H1 (cell line): ENCODE results near the gene PTRH1. TPM values are rescaled to one million over a fixed set of nuclear protein-coding genes. Genes with fewer than 3 reads are reported as not detected.

Experiments used
- CTCF ChIA-PET: fragments of 300-600 bp; sonication (Branson Sonifier 250); formaldehyde crosslinking; loops from one replicate; lab custom pipeline; 2021; ENCODE audit not compliant: partially characterized antibody; lab: Charles Lee
- POLR2A ChIA-PET: fragments of 300-600 bp; sonication (Branson Sonifier 250); formaldehyde crosslinking; loops from one replicate; lab custom pipeline; 2021; ENCODE audit warnings: inconsistent platforms; ENCODE audit not compliant: partially characterized antibody; lab: Charles Lee
- DNase-seq, 2 experiments: peaks; one replicate each; pipeline versions ENCODE4 v3.0.0 to v3.0.0-alpha.2; 2010 to 2022; ENCODE audit warnings: low spot score in 2 of 2, low read depth in 1 of 2, mixed read lengths in 1 of 2
- FAIRE-seq: peaks from 2 replicates; lab custom pipeline; 2011; peaks lifted over from hg19 to GRCh38; lab: Jason Lieb, UNC
- H2AFZ ChIP-seq: 2 replicates; pipeline ENCODE4 v1.8.1; 2012; ENCODE audit warnings: low read length, inconsistent platforms
- H2AK5ac ChIP-seq: 2 replicates; pipeline ENCODE4 v1.6.1; 2013; ENCODE audit warnings: low read depth, low read length
- H2BK120ac ChIP-seq: replicated peaks from 2 replicates; pipeline ENCODE3; 2013; ENCODE audit warnings: low read depth, low read length, inconsistent platforms
- H2BK12ac ChIP-seq: 2 replicates; pipeline ENCODE4 v1.6.1; 2013; ENCODE audit warnings: low read depth, low read length
- H2BK15ac ChIP-seq: 2 replicates; pipeline ENCODE4 v1.6.1; 2013; ENCODE audit warnings: low read length
- H2BK20ac ChIP-seq: 2 replicates; pipeline ENCODE4 v1.6.1; 2013; ENCODE audit warnings: low read length
- H2BK5ac ChIP-seq: 2 replicates; pipeline ENCODE4 v1.6.1; 2013; ENCODE audit warnings: low read depth, low read length
- H3K14ac ChIP-seq: 2 replicates; pipeline ENCODE4 v1.6.1; 2013; ENCODE audit warnings: inconsistent platforms; ENCODE audit not compliant: insufficient read length
- H3K18ac ChIP-seq: 2 replicates; pipeline ENCODE4 v1.6.1; 2013; ENCODE audit warnings: low read length; ENCODE audit errors: extremely low read depth
- H3K23ac ChIP-seq: 2 replicates; pipeline ENCODE4 v1.6.1; 2013; ENCODE audit warnings: inconsistent platforms; ENCODE audit not compliant: insufficient read length
- H3K23me2 ChIP-seq: 2 replicates; pipeline ENCODE4 v1.6.1; 2013; ENCODE audit warnings: low read depth, low read length
- H3K27ac ChIP-seq: 2 replicates; pipeline ENCODE4 v1.6.1; 2011; ENCODE audit warnings: low read depth, low read length, inconsistent platforms
- H3K27me3 ChIP-seq, 4 experiments: replicated peaks in 1 of 4; 1 replicate in 1 of 4; 2 replicates in 3 of 4; pipeline versions ENCODE4 v1.6.1 to v1.8.1; 2011 to 2013; ENCODE audit warnings: low read length in 3 of 4, mild to moderate bottlenecking in 3 of 4, inconsistent platforms in 2 of 4, mixed read lengths in 2 of 4, moderate library complexity in 1 of 4; ENCODE audit not compliant: control insufficient read depth in 3 of 4, insufficient read depth in 3 of 4; ENCODE audit errors: extremely low read depth in 1 of 4
- H3K36me3 ChIP-seq, 4 experiments: 2 replicates each; pipeline versions ENCODE4 v1.6.1 to v1.8.1; 2011 to 2013; ENCODE audit warnings: mild to moderate bottlenecking in 4 of 4, low read length in 3 of 4, moderate library complexity in 2 of 4, control low read depth in 1 of 4, inconsistent platforms in 1 of 4; ENCODE audit not compliant: insufficient read depth in 4 of 4, control insufficient read depth in 2 of 4
- H3K4ac ChIP-seq: replicated peaks from 2 replicates; pipeline ENCODE3; 2013; ENCODE audit warnings: low read length, low read depth, mixed read lengths, inconsistent platforms; ENCODE audit not compliant: insufficient read length
- H3K4me1 ChIP-seq, 4 experiments: replicated peaks in 1 of 4; 1 replicate in 1 of 4; 2 replicates in 3 of 4; pipeline versions ENCODE4 v1.6.1 to v1.8.1; 2011 to 2013; ENCODE audit warnings: low read length in 3 of 4, inconsistent platforms in 2 of 4, mixed read lengths in 1 of 4; ENCODE audit not compliant: insufficient read depth in 4 of 4, control insufficient read depth in 3 of 4
- H3K4me2 ChIP-seq, 2 experiments: 2 replicates each; pipeline versions ENCODE4 v1.6.1 to v1.8.1; 2011 to 2013; ENCODE audit warnings: low read depth in 2 of 2, low read length in 2 of 2, control low read depth in 1 of 2, inconsistent platforms in 1 of 2, mild to moderate bottlenecking in 1 of 2; ENCODE audit not compliant: insufficient read depth in 1 of 2
- H3K4me3 ChIP-seq, 4 experiments: fragments of 200-600, 300-600 bp in 1 of 4; sonication (generic), shearing (Covaris generic), sonication (Bioruptor Twin) in 1 of 4; 2 replicates each; pipeline versions ENCODE4 v1.5.1 to v1.8.1; 2011 to 2016; ENCODE audit warnings: low read length in 4 of 4, low read depth in 3 of 4, control low read depth in 2 of 4, inconsistent platforms in 2 of 4, mild to moderate bottlenecking in 2 of 4, mixed read lengths in 1 of 4, moderate library complexity in 1 of 4; ENCODE audit not compliant: insufficient read depth in 2 of 4; ENCODE audit errors: extremely low read depth in 1 of 4
- H3K56ac ChIP-seq: replicated peaks from 2 replicates; pipeline ENCODE3; 2013; ENCODE audit warnings: low read depth, mild to moderate bottlenecking, mixed read lengths, low read length, inconsistent platforms; ENCODE audit not compliant: insufficient read length
- H3K79me1 ChIP-seq: 2 replicates; pipeline ENCODE4 v1.6.1; 2013; ENCODE audit warnings: low read depth, low read length, control low read depth
- H3K79me2 ChIP-seq, 2 experiments: 2 replicates each; pipeline versions ENCODE4 v1.6.1 to v1.8.1; 2012 to 2013; ENCODE audit warnings: low read length in 2 of 2, mild to moderate bottlenecking in 2 of 2, inconsistent platforms in 1 of 2; ENCODE audit not compliant: insufficient read depth in 2 of 2, control insufficient read depth in 1 of 2
- H3K9ac ChIP-seq, 4 experiments: replicated peaks in 1 of 4; 1 replicate in 1 of 4; 2 replicates in 3 of 4; pipeline versions ENCODE4 v1.6.1 to v1.8.1; 2011 to 2013; ENCODE audit warnings: low read depth in 3 of 4, low read length in 3 of 4, control low read depth in 2 of 4, mild to moderate bottlenecking in 2 of 4, moderate library complexity in 2 of 4, inconsistent platforms in 1 of 4; ENCODE audit errors: extremely low read depth in 1 of 4
- H3K9me3 ChIP-seq, 2 experiments: 2 replicates each; pipeline versions ENCODE4 v1.6.1 to v1.8.1; 2012 to 2013; ENCODE audit warnings: mild to moderate bottlenecking in 2 of 2, moderate library complexity in 2 of 2, control low read depth in 1 of 2, inconsistent platforms in 1 of 2, low read depth in 1 of 2, low read length in 1 of 2, mixed read lengths in 1 of 2; ENCODE audit not compliant: insufficient read depth in 2 of 2
- H4K20me1 ChIP-seq, 2 experiments: replicated peaks in 1 of 2; 2 replicates each; pipeline versions ENCODE3 to v1.8.1; 2011 to 2013; ENCODE audit warnings: inconsistent platforms in 2 of 2, low read length in 2 of 2, mild to moderate bottlenecking in 1 of 2; ENCODE audit not compliant: insufficient read depth in 2 of 2, control insufficient read depth in 1 of 2
- H4K5ac ChIP-seq: 2 replicates; pipeline ENCODE4 v1.6.1; 2013; ENCODE audit warnings: low read length, low read depth, mixed read lengths, inconsistent platforms; ENCODE audit not compliant: insufficient read length
- H4K8ac ChIP-seq: 2 replicates; pipeline ENCODE4 v1.8.0; 2013; ENCODE audit warnings: mild to moderate bottlenecking, moderate library complexity, low read length, inconsistent platforms; ENCODE audit not compliant: insufficient read depth; ENCODE audit errors: extremely low read depth
- H4K91ac ChIP-seq: replicated peaks from 2 replicates; pipeline ENCODE3; 2013; ENCODE audit warnings: low read length, mixed read lengths, inconsistent platforms; ENCODE audit not compliant: insufficient read length
- POLR2AphosphoS5 ChIP-seq: IDR thresholded peaks from 2 replicates; pipeline ENCODE4 v1.6.1; 2011; ENCODE audit warnings: low read depth, low read length
- WGBS, 2 experiments: shearing (Covaris generic) in 1 of 2; methylation state at CpG; one replicate each; pipeline versions ENCODE4 v1.1.6 to v1.1.7; 2013 to 2015; ENCODE audit warnings: low lambda C conversion rate in 2 of 2, mixed read lengths in 2 of 2, inconsistent platforms in 1 of 2, low coverage in 1 of 2, missing lambda C conversion rate in 1 of 2; ENCODE audit not compliant: insufficient replicate concordance in 2 of 2, insufficient coverage in 1 of 2, insufficient read length in 1 of 2; ENCODE audit errors: extremely low coverage in 1 of 2, missing lambda C conversion rate in 1 of 2; 5-methylcytosine and 5-hydroxymethylcytosine counted together
- polyA plus RNA-seq, 7 experiments: library from polyadenylated mRNA; depleted of rRNA in 3 of 7; stranded (reverse) in 5 of 7; unstranded in 2 of 7; fragments of >200 nt in 5 of 7; fragments of 200-250 nt in 2 of 7; gene quantifications; 1 replicate in 5 of 7; 2 replicates in 1 of 7; 4 replicates in 1 of 7; pipeline versions ENCODE4 v1.2.1 to v1.2.3, GENCODE V29; 2011 to 2013; ENCODE audit warnings: missing spikeins in 2 of 7, mixed read lengths in 2 of 7
- total RNA-seq: library from RNA; stranded (reverse); fragmentation: NEBNext Ultra II Directional; extraction: Animal tissue kit (Norgen Biotek cat#: 25700); gene quantifications from 2 replicates; pipeline ENCODE4 v1.2.1, GENCODE V29; 2021

PTRH1 gene
- total and polyA plus RNA-seq, 2 of the 8 experiments (the other 6 are each of a cell fraction or from before 2014, with no cell fraction given): 11.1 to 19.8 TPM

- H3K23me2 ChIP-seq: peaks cover 10% of the 10 kb centered on the region; the same call in 1 of the 2 replicates
- no peak overlapping the region for H4K91ac ChIP-seq
- H3K18ac ChIP-seq: no peak overlapping the region; the same call in 1 of the 2 replicates
- peaks cover 0 to 28% (median 22%) of the 10 kb centered on the region in 4 experiments; a peak in 6 of 7 replicates for H3K4me1 ChIP-seq
- no peak overlapping the region for H2BK20ac ChIP-seq
- DNase-seq (no peak), FAIRE-seq (no peak)
- H4K5ac ChIP-seq: no peak overlapping the region
- no peak overlapping the region for H2AK5ac ChIP-seq
- H3K9ac ChIP-seq: no peak overlapping the region
- POLR2A ChIA-PET: interaction anchor here (0.9 to 2.7 kb wide), 5 partner anchors 8 to 266 kb away, joined by 3 to 9 read pairs (median 3); partner anchors contain the start of genes LRSAM1 and RPL12
- H2AFZ ChIP-seq: no peak overlapping the region
- TF ChIP-seq POLR2AphosphoS5: no peak
- WGBS, 2 experiments: 84% methylated on average over 9 of the region's 9 CpGs; no CpG with 5 or more reads in 1 of the 2 experiments
- H2BK12ac ChIP-seq: 0 out of 2 replicates have a peak overlapping the region, but pooled peaks have one; percentile 75
- no peak overlapping the region for H2BK15ac ChIP-seq
- no peak overlapping the region for H3K27ac ChIP-seq
- H2BK120ac ChIP-seq: no peak overlapping the region
- H3K4me3 ChIP-seq: peak overlapping the region in 2 of 4 experiments; percentile 75; a peak in 4 of 8 replicates
- H3K36me3 ChIP-seq: no peaks in the 10 kb centered on the region
- 0 out of 7 replicates have a peak, but pooled peaks cover 0 to 2% (median 0%) of the 10 kb centered on the region in 4 experiments for H3K27me3 ChIP-seq
- no peak overlapping the region for H3K56ac ChIP-seq
- H4K8ac ChIP-seq: no peak overlapping the region
- H3K79me1 ChIP-seq: no peaks in the 10 kb centered on the region; the same call in 1 of the 2 replicates
- CTCF ChIA-PET: interaction anchor here (1.0 to 3.3 kb wide), 7 partner anchors 17 to 153 kb away, joined by 3 to 24 read pairs (median 3); partner anchors contain the start of gene TOR2A
- no peaks in the 10 kb centered on the region for H3K9me3 ChIP-seq
- no peaks in the 10 kb centered on the region for H3K79me2 ChIP-seq
- no peak overlapping the region for H3K4ac ChIP-seq
- H3K4me2 ChIP-seq: peak overlapping the region; percentile 59 to 99
- no peak overlapping the region for H2BK5ac ChIP-seq
- no peak overlapping the region for H3K14ac ChIP-seq
- H3K23ac ChIP-seq: no peak overlapping the region
- peaks cover 0 to 3% of the 10 kb centered on the region in 2 experiments for H4K20me1 ChIP-seq
Observed at GRCh38 chr9:127716412-127716811, 949 bp upstream of the PTRH1 start.
